HG03108 (cell line): ENCODE data around the gene PCDHGA1.
"Not testable (repeated sequence)": the region's sequence is repeated elsewhere in the genome, so short reads cannot be mapped to it uniquely, and the experiment has no call there.

Experiments used
- ATAC-seq: cut with Tn5 transposase; IDR thresholded peaks from one replicate; pipeline ENCODE4 v1.9.1; 2021; ENCODE audit warnings: moderate library complexity; ENCODE audit not compliant: unreplicated experiment

The PCDHGA1 gene

DNA sequence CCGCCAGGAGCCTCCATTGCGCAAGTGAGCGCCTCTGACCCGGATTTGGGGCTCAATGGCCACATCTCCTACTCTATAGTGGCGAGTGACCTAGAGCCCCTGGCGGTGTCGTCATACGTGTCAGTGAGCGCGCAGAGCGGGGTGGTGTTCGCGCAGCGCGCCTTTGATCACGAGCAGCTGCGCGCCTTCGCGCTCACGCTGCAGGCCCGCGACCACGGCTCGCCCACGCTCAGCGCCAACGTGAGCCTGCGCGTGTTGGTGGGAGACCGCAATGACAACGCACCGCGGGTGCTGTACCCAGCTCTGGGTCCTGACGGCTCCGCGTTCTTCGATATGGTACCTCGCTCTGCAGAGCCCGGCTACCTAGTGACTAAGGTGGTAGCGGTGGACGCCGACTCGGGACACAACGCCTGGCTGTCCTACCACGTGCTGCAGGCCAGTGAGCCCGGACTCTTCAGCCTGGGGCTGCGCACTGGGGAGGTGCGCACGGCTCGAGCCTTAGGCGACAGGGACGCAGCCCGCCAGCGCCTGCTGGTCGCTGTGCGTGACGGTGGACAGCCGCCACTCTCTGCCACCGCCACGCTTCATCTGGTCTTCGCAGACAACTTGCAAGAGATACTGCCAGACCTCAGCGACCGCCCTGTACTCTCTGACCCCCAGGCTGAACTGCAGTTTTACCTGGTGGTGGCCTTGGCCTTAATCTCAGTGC lies 79.4 kb downstream of the PCDHGA1 start:
- ATAC-seq, result no peak

DNA sequence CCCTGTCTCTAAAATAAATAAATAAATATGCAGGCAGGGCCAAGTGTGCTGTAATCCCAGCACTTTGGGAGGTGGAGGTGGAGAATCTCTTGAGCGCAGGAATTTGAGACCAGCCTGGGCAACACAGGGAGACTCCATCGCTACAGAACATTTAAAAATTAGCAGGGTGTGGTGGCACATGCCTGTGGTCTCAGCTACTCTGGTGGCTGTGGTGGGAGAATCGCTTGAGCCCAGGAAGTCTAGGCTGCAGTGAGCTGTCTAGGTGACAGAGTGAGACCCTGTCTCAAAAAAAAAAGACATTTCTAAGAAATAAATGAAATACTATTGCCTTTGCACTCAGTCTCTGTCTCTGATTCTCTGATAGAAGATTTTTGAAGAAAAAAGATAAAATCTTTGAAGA lies 81.3 kb downstream of the PCDHGA1 start:
- no peak for ATAC-seq

DNA sequence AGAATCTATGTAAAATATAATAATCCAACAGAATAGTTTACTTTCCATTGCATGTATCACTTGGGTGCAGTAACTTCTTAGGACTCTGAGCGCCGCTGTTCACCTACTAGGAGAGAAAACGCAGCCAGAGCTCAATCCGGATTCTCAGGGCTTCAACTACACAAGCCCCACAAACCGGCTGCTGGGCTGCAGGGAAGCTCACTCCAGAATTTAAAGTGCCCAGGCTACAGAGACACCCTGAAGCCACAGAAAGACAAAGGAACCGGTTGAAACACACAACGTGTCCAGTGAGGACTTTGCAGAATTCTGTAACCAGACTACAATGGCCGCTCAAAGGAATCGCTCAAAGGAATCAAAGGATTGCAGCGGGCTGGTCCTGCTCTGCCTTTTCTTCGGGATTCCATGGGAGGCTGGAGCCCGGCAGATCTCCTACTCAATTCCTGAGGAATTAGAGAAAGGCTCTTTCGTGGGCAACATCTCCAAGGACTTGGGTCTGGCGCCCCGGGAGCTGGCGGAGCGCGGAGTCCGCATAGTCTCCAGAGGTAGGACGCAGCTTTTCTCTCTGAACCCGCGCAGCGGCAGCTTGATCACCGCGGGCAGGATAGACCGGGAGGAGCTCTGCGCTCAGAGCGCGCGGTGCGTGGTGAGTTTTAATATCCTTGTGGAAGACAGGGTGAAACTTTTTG lies 82.7 kb downstream of the PCDHGA1 start, which contains the start of gene PCDHGA10:
TSS of gene PCDHGA10 (plus strand) at position 134 of the 686 bp plus-strand sequence. CDS start at position 323, 189 bp downstream.
- ATAC-seq, result peak; percentile 56

- no peak for ATAC-seq
Observed at GRCh38 chr5:141413540-141414069, 83.3 kb downstream of the PCDHGA1 start.

DNA sequence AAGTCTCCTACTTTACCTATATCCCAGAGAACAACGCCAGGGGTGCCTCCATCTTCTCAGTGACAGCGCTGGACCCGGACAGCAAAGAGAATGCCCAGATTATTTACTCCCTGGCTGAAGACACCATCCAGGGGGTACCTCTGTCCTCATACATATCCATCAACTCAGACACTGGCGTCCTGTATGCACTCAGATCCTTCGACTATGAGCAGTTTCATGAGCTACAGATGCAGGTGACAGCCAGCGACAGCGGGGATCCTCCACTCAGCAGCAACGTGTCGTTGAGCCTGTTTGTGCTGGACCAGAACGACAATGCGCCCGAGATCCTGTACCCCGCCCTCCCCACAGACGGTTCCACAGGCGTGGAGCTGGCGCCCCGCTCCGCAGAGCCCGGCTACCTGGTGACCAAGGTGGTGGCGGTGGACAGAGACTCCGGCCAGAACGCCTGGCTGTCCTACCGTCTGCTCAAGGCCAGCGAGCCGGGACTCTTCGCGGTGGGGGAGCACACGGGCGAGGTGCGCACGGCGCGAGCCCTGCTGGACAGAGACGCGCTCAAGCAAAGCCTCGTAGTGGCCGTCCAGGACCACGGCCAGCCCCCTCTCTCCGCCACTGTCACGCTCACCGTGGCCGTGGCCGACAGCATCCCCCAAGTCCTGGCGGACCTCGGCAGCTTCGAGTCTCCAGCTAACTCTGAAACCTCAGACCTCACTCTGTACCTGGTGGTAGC lies 84.4 kb downstream of the PCDHGA1 start:
- ATAC-seq, result not testable (repeated sequence)

DNA sequence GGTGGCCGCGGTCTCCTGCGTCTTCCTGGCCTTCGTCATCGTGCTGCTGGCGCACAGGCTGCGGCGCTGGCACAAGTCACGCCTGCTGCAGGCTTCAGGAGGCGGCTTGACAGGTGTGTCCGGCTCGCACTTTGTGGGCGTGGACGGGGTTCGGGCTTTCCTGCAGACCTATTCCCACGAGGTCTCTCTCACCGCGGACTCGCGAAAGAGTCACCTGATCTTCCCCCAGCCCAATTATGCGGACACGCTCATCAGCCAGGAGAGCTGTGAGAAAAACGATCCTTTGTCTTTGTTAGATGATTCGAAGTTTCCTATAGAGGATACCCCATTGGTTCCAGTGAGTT lies 84.9 kb downstream of the PCDHGA1 start:
- not testable (repeated sequence) for ATAC-seq

GRCh38 chr5:141417494-141418172 lies 87.3 kb downstream of the PCDHGA1 start, which contains the start of gene PCDHGB7:
Gene PCDHGB7, plus strand, starts transcription at chr5:141417677. Its CDS starts 183 bp downstream, at chr5:141417860.
- peak; percentile 75 for ATAC-seq

- no peak for ATAC-seq
Observed at GRCh38 chr5:141419074-141419880, 89.0 kb downstream of the PCDHGA1 start.

GRCh38 chr5:141420855-141421488 lies 90.7 kb downstream of the PCDHGA1 start, which contains the start of gene PCDHGA11:
Gene PCDHGA11, plus strand, starts transcription at chr5:141421051. Its CDS starts 177 bp downstream, at chr5:141421228.
- ATAC-seq, result peak; percentile 55

DNA sequence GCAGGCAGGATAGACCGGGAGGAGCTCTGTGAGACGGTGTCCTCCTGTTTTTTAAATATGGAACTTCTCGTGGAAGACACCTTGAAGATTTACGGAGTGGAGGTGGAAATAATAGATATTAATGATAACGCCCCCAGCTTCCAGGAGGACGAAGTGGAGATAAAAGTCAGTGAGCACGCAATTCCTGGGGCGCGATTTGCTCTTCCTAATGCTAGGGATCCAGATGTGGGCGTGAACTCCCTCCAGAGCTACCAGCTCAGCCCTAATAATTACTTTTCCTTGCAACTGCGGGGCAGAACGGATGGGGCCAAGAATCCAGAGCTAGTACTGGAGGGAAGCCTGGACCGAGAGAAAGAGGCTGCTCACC lies 91.2 kb downstream of the PCDHGA1 start:
- ATAC-seq, result no peak

- ATAC-seq, result no peak
Observed at GRCh38 chr5:141422742-141423291, 92.5 kb downstream of the PCDHGA1 start.

GRCh38 chr5:141427783-141428426 lies 97.6 kb downstream of the PCDHGA1 start:
- no peak for ATAC-seq

GRCh38 chr5:141430332-141431113 lies 100.2 kb downstream of the PCDHGA1 start, which contains the start of gene PCDHGA12:
Gene PCDHGA12, plus strand, starts transcription at chr5:141430507. Its CDS starts 253 bp downstream, at chr5:141430760.
- peak; percentile 78 for ATAC-seq

DNA sequence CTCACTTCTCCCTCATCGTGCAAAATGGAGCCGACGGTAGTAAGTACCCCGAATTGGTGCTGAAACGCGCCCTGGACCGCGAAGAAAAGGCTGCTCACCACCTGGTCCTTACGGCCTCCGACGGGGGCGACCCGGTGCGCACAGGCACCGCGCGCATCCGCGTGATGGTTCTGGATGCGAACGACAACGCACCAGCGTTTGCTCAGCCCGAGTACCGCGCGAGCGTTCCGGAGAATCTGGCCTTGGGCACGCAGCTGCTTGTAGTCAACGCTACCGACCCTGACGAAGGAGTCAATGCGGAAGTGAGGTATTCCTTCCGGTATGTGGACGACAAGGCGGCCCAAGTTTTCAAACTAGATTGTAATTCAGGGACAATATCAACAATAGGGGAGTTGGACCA lies 101.0 kb downstream of the PCDHGA1 start:
- no peak for ATAC-seq

DNA sequence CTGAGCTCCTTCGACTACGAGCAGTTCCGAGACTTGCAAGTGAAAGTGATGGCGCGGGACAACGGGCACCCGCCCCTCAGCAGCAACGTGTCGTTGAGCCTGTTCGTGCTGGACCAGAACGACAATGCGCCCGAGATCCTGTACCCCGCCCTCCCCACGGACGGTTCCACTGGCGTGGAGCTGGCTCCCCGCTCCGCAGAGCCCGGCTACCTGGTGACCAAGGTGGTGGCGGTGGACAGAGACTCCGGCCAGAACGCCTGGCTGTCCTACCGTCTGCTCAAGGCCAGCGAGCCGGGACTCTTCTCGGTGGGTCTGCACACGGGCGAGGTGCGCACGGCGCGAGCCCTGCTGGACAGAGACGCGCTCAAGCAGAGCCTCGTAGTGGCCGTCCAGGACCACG lies 102.0 kb downstream of the PCDHGA1 start:
- not testable (repeated sequence) for ATAC-seq

- not testable (repeated sequence) for ATAC-seq
Observed at GRCh38 chr5:141432726-141433125, 102.4 kb downstream of the PCDHGA1 start.

- ATAC-seq, result no peak
Observed at GRCh38 chr5:141434006-141434405, 103.7 kb downstream of the PCDHGA1 start.

- no peak for ATAC-seq
Observed at GRCh38 chr5:141437221-141437620, 106.9 kb downstream of the PCDHGA1 start.
